Ovary (tissue), 9 donors: Measurements from ENCODE around the gene SPA17. TPM values are rescaled to one million over a fixed set of nuclear protein-coding genes. Genes with fewer than 3 reads are reported as not detected.

Source experiments
- DNase-seq, 5 donors: peaks; one replicate each; pipeline ENCODE4 v3.0.0-alpha.2; 2019 to 2020
- H3K27ac ChIP-seq, 2 donors: fragments of 200-600 bp; one replicate each; pipeline versions ENCODE4 v1.5.1 to v1.8.0; 2019 to 2022
- H3K27me3 ChIP-seq: fragments of 200-600 bp; one replicate; pipeline ENCODE4 v1.8.0; 2022
- H3K36me3 ChIP-seq: fragments of 200-600 bp; sonication (generic); one replicate; pipeline ENCODE4 v1.5.1; 2019
- H3K4me1 ChIP-seq: one replicate; pipeline ENCODE4 v1.8.1; 2013; ENCODE audit warnings: mild to moderate bottlenecking, moderate library complexity; ENCODE audit not compliant: insufficient read depth
- H3K4me3 ChIP-seq: fragments of 200-600 bp; sonication (generic); one replicate; pipeline ENCODE4 v1.5.1; 2017
- H3K9me3 ChIP-seq, 2 donors: fragments of 200-600 bp in 1 of 2; sonication (generic) in 1 of 2; one replicate each; pipeline versions ENCODE4 v1.5.1 to v1.8.1; 2013 to 2019; ENCODE audit warnings: mild to moderate bottlenecking in 1 of 2, moderate library complexity in 1 of 2
- CTCF ChIP-seq, 3 donors: fragments of 450-650 bp in 2 of 3; fragments of 200-600 bp in 1 of 3; IDR thresholded peaks; one replicate each; pipeline versions ENCODE4 v1.5.1 to v1.8.0; 2016 to 2022; ENCODE audit warnings: antibody characterized with exemption in 3 of 3, mild to moderate bottlenecking in 1 of 3
- EP300 ChIP-seq: sonication (generic); formaldehyde crosslinking; IDR thresholded peaks from one replicate; pipeline ENCODE4 v1.6.1; 2017; ENCODE audit warnings: antibody characterized with exemption
- POLR2A ChIP-seq: fragments of 450-650 bp; IDR thresholded peaks from one replicate; pipeline ENCODE4 v1.6.1; 2017; ENCODE audit warnings: antibody characterized with exemption, mild to moderate bottlenecking, moderate library complexity
- WGBS, 3 donors: extraction: QIAGEN DNeasy Blood & Tissue Kit in 1 of 3; methylation state at CpG; one replicate each; pipeline versions ENCODE4 v1.1.5 to v1.1.7; 2013 to 2017; 5-methylcytosine and 5-hydroxymethylcytosine counted together
- intact Hi-C, 4 donors: fragments of 100-400 bp; cut with DNase I; formaldehyde crosslinking; loops; one replicate each; pipeline versions ENCODE4 v1.11.0 to v1.15.1; 2022 to 2023
- polyA plus RNA-seq, 2 donors: library from polyadenylated mRNA; stranded (reverse); fragments of 200-250 nt in 1 of 2; fragments of 350-450 nt in 1 of 2; fragmentation: Illumina TruSeq in 1 of 2; extraction: RNeasy Lipid Tissue Mini Kit (QIAGEN cat#74804) in 1 of 2; gene quantifications; one replicate each; pipeline ENCODE4 v1.2.3, GENCODE V29; 2013 to 2014
- total RNA-seq, 7 donors: library from RNA; depleted of rRNA in 2 of 7; stranded (reverse); fragments of >200 nt in 2 of 7; fragmentation: NEBNext Ultra II Directional in 3 of 7; extraction: Animal tissue kit (Norgen Biotek cat#: 25700) in 3 of 7; gene quantifications; one replicate each; pipeline versions ENCODE4 v1.1.0 to v1.2.4, GENCODE V29; 2016 to 2023
- donor health status: DM: no; HTN: no; CAD: no; lungs with moderate emphysema.
- donor health status: DM: no; HTN: no; CAD: no.
- donor health status: Bipolar disorder and iron deficiency.
- donor health status: DM: yes; HTN: yes; CAD: no.
- donor health status: DM: no; HTN: no; CAD: no.
- donor health status: DM: yes; HTN: yes; CAD: no.

SPA17 gene
- total and polyA plus RNA-seq, 9 donors, result 1.3 to 30.1 (median 3.0) TPM

GRCh38 chr11:124681421-124681820, 7.7 kb downstream of the SPA17 start:
- no peak for DNase-seq
- intact Hi-C loops, result no loop called here
- no peak for TF ChIP-seq POLR2A
- no peak for TF ChIP-seq CTCF (IDR thresholded peaks at IDR 0.05)
- TF ChIP-seq EP300, result no peak
- Histone ChIP-seq H3K27ac (no peak overlapping the region), H3K36me3 (no peaks in the 10 kb centered on the region), H3K27me3 (no peaks in the 10 kb centered on the region), H3K9me3 (peaks cover 0 to 4% of the 10 kb centered on the region in 2 donors), H3K4me3 (no peak overlapping the region), H3K4me1 (no peaks in the 10 kb centered on the region)
- WGBS, 3 donors, result 91 to 96% (median 93%) methylated on average over 2 of the region's 2 CpGs

GRCh38 chr11:124682443-124682842, 8.7 kb downstream of the SPA17 start:
- no peak for DNase-seq
- TF ChIP-seq EP300 (no peak), POLR2A (no peak), CTCF (IDR thresholded peaks at IDR 0.05) (no peak)
- peaks cover 0 to 4% of the 10 kb centered on the region in 2 donors for H3K9me3 ChIP-seq
- H3K4me3 ChIP-seq, result no peak overlapping the region
- H3K36me3 ChIP-seq, result no peaks in the 10 kb centered on the region
- H3K4me1 ChIP-seq, result no peaks in the 10 kb centered on the region
- intact Hi-C loops, result no loop called here
- WGBS, 3 donors, result 89 to 98% (median 97%) methylated on average over 1 of the region's 1 CpG
- no peaks in the 10 kb centered on the region for H3K27me3 ChIP-seq
- H3K27ac ChIP-seq, result no peak overlapping the region

GRCh38 chr11:124693142-124693541, 19.4 kb downstream of the SPA17 start:
- H3K27ac ChIP-seq, result no peak overlapping the region
- no peaks in the 10 kb centered on the region for H3K36me3 ChIP-seq
- WGBS, 3 donors, result 93 to 95% (median 94%) methylated on average over 2 of the region's 2 CpGs
- TF ChIP-seq POLR2A, result no peak
- no peak for TF ChIP-seq EP300
- TF ChIP-seq CTCF (IDR thresholded peaks at IDR 0.05), result no peak
- H3K27me3 ChIP-seq, result no peaks in the 10 kb centered on the region
- no peak for DNase-seq
- intact Hi-C loops, result no loop called here
- H3K9me3 ChIP-seq, result no peaks in the 10 kb centered on the region
- no peak overlapping the region for H3K4me3 ChIP-seq
- no peaks in the 10 kb centered on the region for H3K4me1 ChIP-seq

- WGBS, 3 donors, result 65 to 80% (median 69%) methylated on average over 1 of the region's 1 CpG
- TF ChIP-seq CTCF (IDR thresholded peaks at IDR 0.05) (no peak), EP300 (no peak), POLR2A (no peak)
- intact Hi-C loops, result no loop called here
These were observed 25.8 kb downstream of the SPA17 start for GRCh38 chr11:124699547-124699946.

GRCh38 chr11:124700028-124700427, 26.3 kb downstream of the SPA17 start:
- TF ChIP-seq EP300 (no peak), POLR2A (no peak), CTCF (IDR thresholded peaks at IDR 0.05) (no peak)
- H3K27ac ChIP-seq, result no peak overlapping the region
- intact Hi-C loops, result no loop called here
- H3K27me3 ChIP-seq, result no peaks in the 10 kb centered on the region
- H3K4me3 ChIP-seq, result no peak overlapping the region
- no peaks in the 10 kb centered on the region for H3K9me3 ChIP-seq
- DNase-seq, result no peak
- H3K36me3 ChIP-seq, result no peaks in the 10 kb centered on the region
- H3K4me1 ChIP-seq, result no peaks in the 10 kb centered on the region

More at GRCh38 chr11:124699547-124699946, 25.8 kb downstream of the SPA17 start:
- H3K4me1 ChIP-seq, result no peaks in the 10 kb centered on the region
- no peaks in the 10 kb centered on the region for H3K9me3 ChIP-seq
- H3K27me3 ChIP-seq, result no peaks in the 10 kb centered on the region
- no peak for DNase-seq
- H3K4me3 ChIP-seq, result no peak overlapping the region
- no peak overlapping the region for H3K27ac ChIP-seq
- no peaks in the 10 kb centered on the region for H3K36me3 ChIP-seq
